ENCODE results near the gene METTL13. TPM values are rescaled to one million over a fixed set of nuclear protein-coding genes. Genes with fewer than 3 reads are reported as not detected.

The METTL13 gene
- total RNA-seq, 2 experiments from 2014 or later, result 6.5 to 7.9 TPM

DNA sequence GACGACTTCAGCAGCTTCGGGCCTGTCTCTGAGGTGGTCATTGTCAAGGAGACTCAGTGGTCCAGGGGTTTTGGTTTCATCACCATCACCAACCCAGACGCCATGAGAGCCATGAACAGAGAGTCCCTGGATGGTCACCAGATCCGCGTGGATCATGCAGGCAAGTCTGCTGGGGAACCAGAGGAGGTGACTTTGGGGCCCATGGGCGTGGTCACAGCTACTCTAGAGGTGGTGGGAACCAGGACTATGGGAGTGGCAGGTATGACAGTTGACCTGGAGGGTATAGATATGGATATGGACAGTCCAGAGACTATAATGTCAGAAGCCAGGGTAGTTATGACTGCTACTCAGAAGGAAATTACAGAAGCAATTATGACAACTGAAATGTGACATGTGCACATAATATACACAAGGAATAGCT is 19.3 kb upstream of the METTL13 start:
- intact Hi-C loops (cut with DNase I, micrococcal nuclease), result no loop called here
- no peak for ATAC-seq (ENCODE audit: poor library complexity)
- H3K4me1 ChIP-seq (ENCODE audit: insufficient read depth, low read length), result no peaks in the 10 kb centered on the region
- CTCF ChIA-PET, result no interaction called here
- H3K36me3 Mint-ChIP-seq (ENCODE audit: low read depth), result no peaks in the 10 kb centered on the region
- peaks cover 25% of the 10 kb centered on the region for H3K27me3 Mint-ChIP-seq
- no peaks in the 10 kb centered on the region for H3K36me3 ChIP-seq (ENCODE audit: insufficient read depth, low read length)
- POLR2A ChIA-PET, result no interaction called here
- no peak overlapping the region for H3K4me3 Mint-ChIP-seq
- no peak overlapping the region for H3K27ac Mint-ChIP-seq
- no peaks in the 10 kb centered on the region for H3K27me3 ChIP-seq (ENCODE audit: control insufficient read depth in 1 of 2, insufficient read depth in 2 of 2, low read length in 2 of 2)
- H3K9me3 ChIP-seq (ENCODE audit: control insufficient read depth in 1 of 2, insufficient read depth in 1 of 2, low read length in 2 of 2), result no peaks in the 10 kb centered on the region
- TF ChIP-seq, protein P1, sequence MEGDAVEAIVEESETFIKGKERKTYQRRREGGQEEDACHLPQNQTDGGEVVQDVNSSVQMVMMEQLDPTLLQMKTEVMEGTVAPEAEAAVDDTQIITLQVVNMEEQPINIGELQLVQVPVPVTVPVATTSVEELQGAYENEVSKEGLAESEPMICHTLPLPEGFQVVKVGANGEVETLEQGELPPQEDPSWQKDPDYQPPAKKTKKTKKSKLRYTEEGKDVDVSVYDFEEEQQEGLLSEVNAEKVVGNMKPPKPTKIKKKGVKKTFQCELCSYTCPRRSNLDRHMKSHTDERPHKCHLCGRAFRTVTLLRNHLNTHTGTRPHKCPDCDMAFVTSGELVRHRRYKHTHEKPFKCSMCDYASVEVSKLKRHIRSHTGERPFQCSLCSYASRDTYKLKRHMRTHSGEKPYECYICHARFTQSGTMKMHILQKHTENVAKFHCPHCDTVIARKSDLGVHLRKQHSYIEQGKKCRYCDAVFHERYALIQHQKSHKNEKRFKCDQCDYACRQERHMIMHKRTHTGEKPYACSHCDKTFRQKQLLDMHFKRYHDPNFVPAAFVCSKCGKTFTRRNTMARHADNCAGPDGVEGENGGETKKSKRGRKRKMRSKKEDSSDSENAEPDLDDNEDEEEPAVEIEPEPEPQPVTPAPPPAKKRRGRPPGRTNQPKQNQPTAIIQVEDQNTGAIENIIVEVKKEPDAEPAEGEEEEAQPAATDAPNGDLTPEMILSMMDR (IDR thresholded peaks at IDR 0.05), result no peak
- DNase-seq, result no peak
- H3K27ac ChIP-seq (ENCODE audit: low read depth in 1 of 2, low read length in 2 of 2), result no peak overlapping the region
- no peak overlapping the region for H3K4me3 ChIP-seq (ENCODE audit: low read length)
- H3K4me1 Mint-ChIP-seq (ENCODE audit: low read depth), result no peaks in the 10 kb centered on the region
- no peaks in the 10 kb centered on the region for H3K9me3 Mint-ChIP-seq

DNA sequence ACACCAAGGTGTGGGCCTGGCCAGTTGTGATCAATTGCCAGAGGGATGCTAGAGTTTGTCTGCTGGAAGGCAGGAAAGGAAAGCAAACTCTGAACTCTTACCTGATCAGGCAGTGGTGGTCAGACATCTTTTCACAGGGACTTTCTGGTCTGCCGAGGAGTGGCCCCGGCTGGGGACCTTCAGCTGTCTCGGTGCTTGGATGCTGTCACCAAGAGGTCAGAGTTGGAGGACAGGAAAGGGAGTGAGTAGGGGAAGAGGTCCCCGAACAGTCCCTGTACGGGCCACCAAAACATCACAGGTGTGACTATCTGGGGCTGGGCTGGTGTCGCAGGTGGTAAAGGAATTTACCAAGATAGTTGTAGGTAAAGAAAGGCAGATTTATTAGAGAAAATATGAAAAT is 17.7 kb upstream of the METTL13 start:
- intact Hi-C loops (cut with DNase I, micrococcal nuclease), result no loop called here

DNA sequence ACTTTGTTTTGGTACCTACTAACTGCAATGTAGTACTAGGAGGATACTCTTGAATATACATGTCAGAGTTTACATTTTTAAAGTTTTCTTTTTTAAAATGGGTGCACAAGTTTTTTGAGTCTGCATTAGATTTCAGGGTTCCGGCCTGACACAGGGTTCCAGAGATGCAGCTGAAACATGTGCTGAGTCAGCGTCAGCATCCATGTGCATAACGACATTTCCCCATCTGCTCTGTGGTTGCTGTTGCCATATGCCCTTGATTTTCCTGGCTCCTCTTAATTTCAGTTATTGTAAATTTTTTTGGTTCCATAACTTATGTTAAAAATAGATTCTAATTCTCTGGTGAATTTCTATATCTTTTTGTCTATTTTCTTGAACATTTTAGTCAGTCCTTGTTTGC is 12.3 kb upstream of the METTL13 start:
- Mint-ChIP-seq H3K4me1 (ENCODE audit: low read depth) (no peaks in the 10 kb centered on the region), H3K36me3 (ENCODE audit: low read depth) (no peaks in the 10 kb centered on the region), H3K4me3 (no peak overlapping the region), H3K27ac (no peak overlapping the region), H3K27me3 (peaks cover 14% of the 10 kb centered on the region), H3K9me3 (no peaks in the 10 kb centered on the region)
- Histone ChIP-seq H3K4me3 (ENCODE audit: low read length) (no peak overlapping the region), H3K9me3 (ENCODE audit: control insufficient read depth in 1 of 2, insufficient read depth in 1 of 2, low read length in 2 of 2) (no peaks in the 10 kb centered on the region), H3K27me3 (ENCODE audit: control insufficient read depth in 1 of 2, insufficient read depth in 2 of 2, low read length in 2 of 2) (no peaks in the 10 kb centered on the region), H3K27ac (ENCODE audit: low read depth in 1 of 2, low read length in 2 of 2) (no peak overlapping the region), H3K36me3 (ENCODE audit: insufficient read depth, low read length) (no peaks in the 10 kb centered on the region), H3K4me1 (ENCODE audit: insufficient read depth, low read length) (no peaks in the 10 kb centered on the region)
- ChIA-PET POLR2A (interaction anchor here (1.3 kb wide), 1 partner anchor 12 kb away, joined by 4 read pairs; the partner anchor contains the start of gene METTL13), CTCF (no interaction called here)
- DNase-seq, result no peak
- intact Hi-C loops (cut with DNase I, micrococcal nuclease), result no loop called here
- ATAC-seq (ENCODE audit: poor library complexity), result no peak
- TF ChIP-seq, protein P1 (IDR thresholded peaks at IDR 0.05), result no peak

More for the DNA sequence above, 17.7 kb upstream of the METTL13 start:
- Mint-ChIP-seq H3K4me1 (ENCODE audit: low read depth) (no peaks in the 10 kb centered on the region), H3K27me3 (peaks cover 25% of the 10 kb centered on the region), H3K36me3 (ENCODE audit: low read depth) (no peaks in the 10 kb centered on the region), H3K4me3 (no peak overlapping the region), H3K9me3 (no peaks in the 10 kb centered on the region), H3K27ac (no peak overlapping the region)
- Histone ChIP-seq H3K36me3 (ENCODE audit: insufficient read depth, low read length) (no peaks in the 10 kb centered on the region), H3K9me3 (ENCODE audit: control insufficient read depth in 1 of 2, insufficient read depth in 1 of 2, low read length in 2 of 2) (no peaks in the 10 kb centered on the region), H3K4me3 (ENCODE audit: low read length) (no peak overlapping the region), H3K27ac (ENCODE audit: low read depth in 1 of 2, low read length in 2 of 2) (no peak overlapping the region), H3K4me1 (ENCODE audit: insufficient read depth, low read length) (no peaks in the 10 kb centered on the region), H3K27me3 (ENCODE audit: control insufficient read depth in 1 of 2, insufficient read depth in 2 of 2, low read length in 2 of 2) (no peaks in the 10 kb centered on the region)
- ChIA-PET POLR2A (no interaction called here), CTCF (no interaction called here)
- ATAC-seq (ENCODE audit: poor library complexity) (no peak), DNase-seq (no peak)
- TF ChIP-seq, protein P1 (IDR thresholded peaks at IDR 0.05), result no peak
